H1 (cell line): Measurements from ENCODE around the gene ARHGAP23. TPM values are rescaled to one million over a fixed set of nuclear protein-coding genes. Genes with fewer than 3 reads are reported as not detected.

Source experiments
- CTCF ChIA-PET: fragments of 300-600 bp; sonication (Branson Sonifier 250); formaldehyde crosslinking; loops from one replicate; lab custom pipeline; 2021; ENCODE audit not compliant: partially characterized antibody; lab: Charles Lee
- POLR2A ChIA-PET: fragments of 300-600 bp; sonication (Branson Sonifier 250); formaldehyde crosslinking; loops from one replicate; lab custom pipeline; 2021; ENCODE audit warnings: inconsistent platforms; ENCODE audit not compliant: partially characterized antibody; lab: Charles Lee
- DNase-seq, 2 experiments: peaks; one replicate each; pipeline versions ENCODE4 v3.0.0 to v3.0.0-alpha.2; 2010 to 2022; ENCODE audit warnings: low spot score in 2 of 2, low read depth in 1 of 2, mixed read lengths in 1 of 2
- FAIRE-seq: peaks from 2 replicates; lab custom pipeline; 2011; peaks lifted over from hg19 to GRCh38; lab: Jason Lieb, UNC
- H2AFZ ChIP-seq: 2 replicates; pipeline ENCODE4 v1.8.1; 2012; ENCODE audit warnings: low read length, inconsistent platforms
- H2AK5ac ChIP-seq: 2 replicates; pipeline ENCODE4 v1.6.1; 2013; ENCODE audit warnings: low read depth, low read length
- H2BK120ac ChIP-seq: replicated peaks from 2 replicates; pipeline ENCODE3; 2013; ENCODE audit warnings: low read depth, low read length, inconsistent platforms
- H2BK12ac ChIP-seq: 2 replicates; pipeline ENCODE4 v1.6.1; 2013; ENCODE audit warnings: low read depth, low read length
- H2BK15ac ChIP-seq: 2 replicates; pipeline ENCODE4 v1.6.1; 2013; ENCODE audit warnings: low read length
- H2BK20ac ChIP-seq: 2 replicates; pipeline ENCODE4 v1.6.1; 2013; ENCODE audit warnings: low read length
- H2BK5ac ChIP-seq: 2 replicates; pipeline ENCODE4 v1.6.1; 2013; ENCODE audit warnings: low read depth, low read length
- H3K14ac ChIP-seq: 2 replicates; pipeline ENCODE4 v1.6.1; 2013; ENCODE audit warnings: inconsistent platforms; ENCODE audit not compliant: insufficient read length
- H3K18ac ChIP-seq: 2 replicates; pipeline ENCODE4 v1.6.1; 2013; ENCODE audit warnings: low read length; ENCODE audit errors: extremely low read depth
- H3K23ac ChIP-seq: 2 replicates; pipeline ENCODE4 v1.6.1; 2013; ENCODE audit warnings: inconsistent platforms; ENCODE audit not compliant: insufficient read length
- H3K23me2 ChIP-seq: 2 replicates; pipeline ENCODE4 v1.6.1; 2013; ENCODE audit warnings: low read depth, low read length
- H3K27ac ChIP-seq: 2 replicates; pipeline ENCODE4 v1.6.1; 2011; ENCODE audit warnings: low read depth, low read length, inconsistent platforms
- H3K27me3 ChIP-seq, 4 experiments: replicated peaks in 1 of 4; 1 replicate in 1 of 4; 2 replicates in 3 of 4; pipeline versions ENCODE4 v1.6.1 to v1.8.1; 2011 to 2013; ENCODE audit warnings: low read length in 3 of 4, mild to moderate bottlenecking in 3 of 4, inconsistent platforms in 2 of 4, mixed read lengths in 2 of 4, moderate library complexity in 1 of 4; ENCODE audit not compliant: control insufficient read depth in 3 of 4, insufficient read depth in 3 of 4; ENCODE audit errors: extremely low read depth in 1 of 4
- H3K36me3 ChIP-seq, 4 experiments: 2 replicates each; pipeline versions ENCODE4 v1.6.1 to v1.8.1; 2011 to 2013; ENCODE audit warnings: mild to moderate bottlenecking in 4 of 4, low read length in 3 of 4, moderate library complexity in 2 of 4, control low read depth in 1 of 4, inconsistent platforms in 1 of 4; ENCODE audit not compliant: insufficient read depth in 4 of 4, control insufficient read depth in 2 of 4
- H3K4ac ChIP-seq: replicated peaks from 2 replicates; pipeline ENCODE3; 2013; ENCODE audit warnings: low read length, low read depth, mixed read lengths, inconsistent platforms; ENCODE audit not compliant: insufficient read length
- H3K4me1 ChIP-seq, 4 experiments: replicated peaks in 1 of 4; 1 replicate in 1 of 4; 2 replicates in 3 of 4; pipeline versions ENCODE4 v1.6.1 to v1.8.1; 2011 to 2013; ENCODE audit warnings: low read length in 3 of 4, inconsistent platforms in 2 of 4, mixed read lengths in 1 of 4; ENCODE audit not compliant: insufficient read depth in 4 of 4, control insufficient read depth in 3 of 4
- H3K4me2 ChIP-seq, 2 experiments: 2 replicates each; pipeline versions ENCODE4 v1.6.1 to v1.8.1; 2011 to 2013; ENCODE audit warnings: low read depth in 2 of 2, low read length in 2 of 2, control low read depth in 1 of 2, inconsistent platforms in 1 of 2, mild to moderate bottlenecking in 1 of 2; ENCODE audit not compliant: insufficient read depth in 1 of 2
- H3K4me3 ChIP-seq, 4 experiments: fragments of 200-600, 300-600 bp in 1 of 4; sonication (generic), shearing (Covaris generic), sonication (Bioruptor Twin) in 1 of 4; 2 replicates each; pipeline versions ENCODE4 v1.5.1 to v1.8.1; 2011 to 2016; ENCODE audit warnings: low read length in 4 of 4, low read depth in 3 of 4, control low read depth in 2 of 4, inconsistent platforms in 2 of 4, mild to moderate bottlenecking in 2 of 4, mixed read lengths in 1 of 4, moderate library complexity in 1 of 4; ENCODE audit not compliant: insufficient read depth in 2 of 4; ENCODE audit errors: extremely low read depth in 1 of 4
- H3K56ac ChIP-seq: replicated peaks from 2 replicates; pipeline ENCODE3; 2013; ENCODE audit warnings: low read depth, mild to moderate bottlenecking, mixed read lengths, low read length, inconsistent platforms; ENCODE audit not compliant: insufficient read length
- H3K79me1 ChIP-seq: 2 replicates; pipeline ENCODE4 v1.6.1; 2013; ENCODE audit warnings: low read depth, low read length, control low read depth
- H3K79me2 ChIP-seq, 2 experiments: 2 replicates each; pipeline versions ENCODE4 v1.6.1 to v1.8.1; 2012 to 2013; ENCODE audit warnings: low read length in 2 of 2, mild to moderate bottlenecking in 2 of 2, inconsistent platforms in 1 of 2; ENCODE audit not compliant: insufficient read depth in 2 of 2, control insufficient read depth in 1 of 2
- H3K9ac ChIP-seq, 4 experiments: replicated peaks in 1 of 4; 1 replicate in 1 of 4; 2 replicates in 3 of 4; pipeline versions ENCODE4 v1.6.1 to v1.8.1; 2011 to 2013; ENCODE audit warnings: low read depth in 3 of 4, low read length in 3 of 4, control low read depth in 2 of 4, mild to moderate bottlenecking in 2 of 4, moderate library complexity in 2 of 4, inconsistent platforms in 1 of 4; ENCODE audit errors: extremely low read depth in 1 of 4
- H3K9me3 ChIP-seq, 2 experiments: 2 replicates each; pipeline versions ENCODE4 v1.6.1 to v1.8.1; 2012 to 2013; ENCODE audit warnings: mild to moderate bottlenecking in 2 of 2, moderate library complexity in 2 of 2, control low read depth in 1 of 2, inconsistent platforms in 1 of 2, low read depth in 1 of 2, low read length in 1 of 2, mixed read lengths in 1 of 2; ENCODE audit not compliant: insufficient read depth in 2 of 2
- H4K20me1 ChIP-seq, 2 experiments: replicated peaks in 1 of 2; 2 replicates each; pipeline versions ENCODE3 to v1.8.1; 2011 to 2013; ENCODE audit warnings: inconsistent platforms in 2 of 2, low read length in 2 of 2, mild to moderate bottlenecking in 1 of 2; ENCODE audit not compliant: insufficient read depth in 2 of 2, control insufficient read depth in 1 of 2
- H4K5ac ChIP-seq: 2 replicates; pipeline ENCODE4 v1.6.1; 2013; ENCODE audit warnings: low read length, low read depth, mixed read lengths, inconsistent platforms; ENCODE audit not compliant: insufficient read length
- H4K8ac ChIP-seq: 2 replicates; pipeline ENCODE4 v1.8.0; 2013; ENCODE audit warnings: mild to moderate bottlenecking, moderate library complexity, low read length, inconsistent platforms; ENCODE audit not compliant: insufficient read depth; ENCODE audit errors: extremely low read depth
- H4K91ac ChIP-seq: replicated peaks from 2 replicates; pipeline ENCODE3; 2013; ENCODE audit warnings: low read length, mixed read lengths, inconsistent platforms; ENCODE audit not compliant: insufficient read length
- CBX8 ChIP-seq: fragments of 300-800, 300-1000 bp; sonication (generic); IDR thresholded peaks from 2 replicates; pipeline ENCODE4 v1.7.1; 2016; ENCODE audit warnings: low read depth, low read length, borderline replicate concordance
- HDAC2 ChIP-seq, 2 experiments: fragments of 300-600 bp in 1 of 2; sonication (generic) in 1 of 2; IDR thresholded peaks; 2 replicates each; pipeline ENCODE4 v1.6.1; 2011 to 2012; ENCODE audit warnings: low read depth in 2 of 2, low read length in 2 of 2, mild to moderate bottlenecking in 2 of 2, moderate library complexity in 2 of 2, borderline replicate concordance in 1 of 2, inconsistent platforms in 1 of 2
- KDM4A ChIP-seq: IDR thresholded peaks from one replicate; pipeline ENCODE4 v1.7.1; 2012; ENCODE audit warnings: low read depth, mild to moderate bottlenecking, moderate library complexity, low read length, inconsistent platforms; ENCODE audit not compliant: severe bottlenecking
- KDM5A ChIP-seq: fragments of 200-600 bp; IDR thresholded peaks from 2 replicates; pipeline ENCODE4 v1.7.1; 2012; ENCODE audit warnings: mild to moderate bottlenecking, low read length, inconsistent platforms, mixed read lengths
- NRF1 ChIP-seq: IDR thresholded peaks from 2 replicates; pipeline ENCODE4 v1.6.1; 2011; ENCODE audit warnings: mild to moderate bottlenecking, low read depth, low read length, improper control_type of control experiment
- RXRA ChIP-seq: IDR thresholded peaks from 2 replicates; pipeline ENCODE4 v1.6.1; 2011; ENCODE audit warnings: low read depth, mild to moderate bottlenecking, low read length, moderate library complexity; ENCODE audit not compliant: insufficient read depth
- SAP30 ChIP-seq: fragments of 300-600 bp; sonication (generic); IDR thresholded peaks from 2 replicates; pipeline ENCODE4 v1.7.1; 2012; ENCODE audit warnings: low read length, moderate library complexity, mild to moderate bottlenecking, inconsistent platforms; ENCODE audit not compliant: insufficient read depth, insufficient replicate concordance
- SIN3A ChIP-seq, 2 experiments: IDR thresholded peaks in 1 of 2; conservative IDR thresholded peaks in 1 of 2; 2 replicates each; pipeline ENCODE4 v1.6.1; 2011 to 2012; ENCODE audit warnings: low read length in 2 of 2, improper control_type of control experiment in 1 of 2, low read depth in 1 of 2, mild to moderate bottlenecking in 1 of 2
- SP1 ChIP-seq: IDR thresholded peaks from 2 replicates; pipeline ENCODE4 v1.6.1; 2011; ENCODE audit warnings: low read depth, low read length
- TBP ChIP-seq: IDR thresholded peaks from 2 replicates; pipeline ENCODE4 v1.6.1; 2011; ENCODE audit warnings: low read depth, low read length, improper control_type of control experiment
- WGBS, 2 experiments: shearing (Covaris generic) in 1 of 2; methylation state at CpG; one replicate each; pipeline versions ENCODE4 v1.1.6 to v1.1.7; 2013 to 2015; ENCODE audit warnings: low lambda C conversion rate in 2 of 2, mixed read lengths in 2 of 2, inconsistent platforms in 1 of 2, low coverage in 1 of 2, missing lambda C conversion rate in 1 of 2; ENCODE audit not compliant: insufficient replicate concordance in 2 of 2, insufficient coverage in 1 of 2, insufficient read length in 1 of 2; ENCODE audit errors: extremely low coverage in 1 of 2, missing lambda C conversion rate in 1 of 2; 5-methylcytosine and 5-hydroxymethylcytosine counted together
- polyA plus RNA-seq, 7 experiments: library from polyadenylated mRNA; depleted of rRNA in 3 of 7; stranded (reverse) in 5 of 7; unstranded in 2 of 7; fragments of >200 nt in 5 of 7; fragments of 200-250 nt in 2 of 7; gene quantifications; 1 replicate in 5 of 7; 2 replicates in 1 of 7; 4 replicates in 1 of 7; pipeline versions ENCODE4 v1.2.1 to v1.2.3, GENCODE V29; 2011 to 2013; ENCODE audit warnings: missing spikeins in 2 of 7, mixed read lengths in 2 of 7
- total RNA-seq: library from RNA; stranded (reverse); fragmentation: NEBNext Ultra II Directional; extraction: Animal tissue kit (Norgen Biotek cat#: 25700); gene quantifications from 2 replicates; pipeline ENCODE4 v1.2.1, GENCODE V29; 2021

Gene ARHGAP23
- total and polyA plus RNA-seq, 2 of the 8 experiments (the other 6 are each of a cell fraction or from before 2014, with no cell fraction given): 16.3 to 107 TPM

DNA sequence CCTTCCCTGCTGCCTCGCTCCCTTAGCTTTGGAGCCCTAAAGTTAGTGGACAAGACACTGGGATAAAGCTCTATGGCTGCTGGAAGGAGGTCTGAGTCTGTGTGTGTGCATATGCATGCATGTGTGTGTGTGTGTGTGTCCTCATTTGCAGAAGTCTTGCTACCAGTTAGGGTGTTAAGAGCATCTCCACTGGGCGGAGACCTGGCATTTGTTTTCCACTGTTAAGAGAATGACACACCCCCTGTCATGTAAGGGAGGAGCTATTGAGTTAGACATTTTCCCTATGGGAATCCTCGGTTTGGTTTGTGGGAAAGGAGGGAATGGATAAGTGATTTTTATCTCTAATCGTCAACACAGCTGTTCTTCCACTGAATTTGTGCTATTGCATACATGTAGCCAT, 24.8 kb upstream of the ARHGAP23 start:
- H4K8ac ChIP-seq: no peak overlapping the region
- no peaks in the 10 kb centered on the region for H4K20me1 ChIP-seq
- H3K79me1 ChIP-seq: no peaks in the 10 kb centered on the region
- H4K91ac ChIP-seq: no peak overlapping the region
- H3K9ac ChIP-seq: 0 out of 7 replicates have a peak overlapping the region, but pooled peaks of 1 of the 4 experiments have one; percentile 8
- peaks cover 0 to 21% (median 7%) of the 10 kb centered on the region in 4 experiments; a peak in 4 of 8 replicates for H3K36me3 ChIP-seq
- 66% methylated on average over 4 of the region's 4 CpGs; no CpG with 5 or more reads in 1 of the 2 experiments for WGBS, 2 experiments
- H3K23ac ChIP-seq: no peak overlapping the region
- H2BK12ac ChIP-seq: 0 out of 2 replicates have a peak overlapping the region, but pooled peaks have one; percentile 10
- no peaks in the 10 kb centered on the region for H3K27me3 ChIP-seq
- no peak overlapping the region for H2AK5ac ChIP-seq
- CTCF ChIA-PET: interaction anchor here (0.6 to 6.4 kb wide), 25 partner anchors 8 to 266 kb away, joined by 3 to 45 read pairs (median 4); partner anchors contain the start of gene GPR179
- H2BK15ac ChIP-seq: 0 out of 2 replicates have a peak overlapping the region, but pooled peaks have one; percentile 36
- no peak overlapping the region for H3K18ac ChIP-seq
- H3K27ac ChIP-seq: no peak overlapping the region; the same call in 1 of the 2 replicates
- no peaks in the 10 kb centered on the region for H3K79me2 ChIP-seq
- no peak overlapping the region for H3K56ac ChIP-seq
- FAIRE-seq (no peak), DNase-seq (no peak)
- no peak overlapping the region for H3K14ac ChIP-seq
- H2BK20ac ChIP-seq: no peak overlapping the region; the same call in 1 of the 2 replicates
- H3K4me3 ChIP-seq: peak overlapping the region in 1 of 4 experiments; percentile 23; a peak in 1 of 8 replicates
- H2BK5ac ChIP-seq: no peak overlapping the region
- no peak for TF ChIP-seq SP1
- no peak for TF ChIP-seq KDM5A
- no peak for TF ChIP-seq KDM4A
- TF ChIP-seq NRF1: no peak
- TF ChIP-seq SAP30: no peak
- no peak for TF ChIP-seq TBP
- TF ChIP-seq SIN3A (conservative IDR thresholded peaks at IDR 0.05 in 1 of 2, IDR thresholded peaks at IDR 0.05 in 1 of 2; ENCODE audit: low read depth in 1 of 2, low read length in 2 of 2): no peak; a peak in 1 of 4 replicates
- no peak for TF ChIP-seq CBX8
- TF ChIP-seq RXRA: no peak
- no peak for TF ChIP-seq HDAC2 (IDR thresholded peaks at IDR 0.05; ENCODE audit: borderline replicate concordance in 1 of 2, low read depth in 2 of 2, low read length in 2 of 2)
- H2AFZ ChIP-seq: no peak overlapping the region
- POLR2A ChIA-PET: interaction anchor here (0.7 to 8.2 kb wide), 13 partner anchors 9 to 77 kb away, joined by 3 to 77 read pairs (median 4); no protein-coding TSS in a partner anchor
- peak overlapping the region; percentile 31 to 50; a peak in 2 of 4 replicates for H3K4me2 ChIP-seq
- H3K23me2 ChIP-seq: no peaks in the 10 kb centered on the region; the same call in 1 of the 2 replicates
- no peak overlapping the region for H2BK120ac ChIP-seq
- no peak overlapping the region for H3K4ac ChIP-seq
- H3K4me1 ChIP-seq: peaks cover 13 to 27% (median 19%) of the 10 kb centered on the region in 4 experiments
- no peaks in the 10 kb centered on the region for H3K9me3 ChIP-seq
- H4K5ac ChIP-seq: no peak overlapping the region
